Esophagus muscularis mucosa (tissue), 4 donors: ENCODE measurements around the gene ZFHX3.

Source experiments
- EP300 ChIP-seq: sonication (generic); formaldehyde crosslinking; IDR thresholded peaks from one replicate; pipeline ENCODE4 v1.6.1; 2017; ENCODE audit warnings: antibody characterized with exemption
- POLR2A ChIP-seq: fragments of 450-650 bp; IDR thresholded peaks from one replicate; pipeline ENCODE4 v1.6.1; 2017; ENCODE audit warnings: antibody characterized with exemption, moderate library complexity, mild to moderate bottlenecking, low read depth
- TF ChIP-seq, protein P1 (sequence below), 3 experiments: fragments of 200-600 bp in 2 of 3; fragments of 450-650 bp in 1 of 3; sonication (generic) in 2 of 3; IDR thresholded peaks; one replicate each; pipeline ENCODE4 v1.5.1; 2017 to 2019; ENCODE audit warnings: antibody characterized with exemption in 3 of 3, mild to moderate bottlenecking in 2 of 3, moderate library complexity in 1 of 3

DNA sequence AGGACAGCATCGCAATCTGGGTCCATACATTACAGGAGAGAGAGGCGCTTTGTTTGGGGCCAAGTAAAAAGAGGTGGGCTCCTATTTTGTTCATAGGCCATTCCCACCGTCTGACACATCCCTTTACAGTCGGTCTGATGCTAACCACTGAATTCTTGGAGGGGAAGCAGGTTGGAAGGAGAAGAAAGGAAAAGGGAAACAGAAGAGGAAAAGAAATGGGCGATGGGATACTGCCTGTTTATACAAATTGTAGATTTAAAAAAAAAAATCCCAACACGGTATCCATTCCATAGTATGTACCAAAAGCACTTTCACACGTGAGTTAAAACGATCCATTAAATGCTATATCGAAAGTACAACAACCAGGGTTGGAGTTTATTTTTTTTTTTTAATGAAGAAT, 4.0 kb upstream of the ZFHX3 start:
- TF ChIP-seq, protein P1, sequence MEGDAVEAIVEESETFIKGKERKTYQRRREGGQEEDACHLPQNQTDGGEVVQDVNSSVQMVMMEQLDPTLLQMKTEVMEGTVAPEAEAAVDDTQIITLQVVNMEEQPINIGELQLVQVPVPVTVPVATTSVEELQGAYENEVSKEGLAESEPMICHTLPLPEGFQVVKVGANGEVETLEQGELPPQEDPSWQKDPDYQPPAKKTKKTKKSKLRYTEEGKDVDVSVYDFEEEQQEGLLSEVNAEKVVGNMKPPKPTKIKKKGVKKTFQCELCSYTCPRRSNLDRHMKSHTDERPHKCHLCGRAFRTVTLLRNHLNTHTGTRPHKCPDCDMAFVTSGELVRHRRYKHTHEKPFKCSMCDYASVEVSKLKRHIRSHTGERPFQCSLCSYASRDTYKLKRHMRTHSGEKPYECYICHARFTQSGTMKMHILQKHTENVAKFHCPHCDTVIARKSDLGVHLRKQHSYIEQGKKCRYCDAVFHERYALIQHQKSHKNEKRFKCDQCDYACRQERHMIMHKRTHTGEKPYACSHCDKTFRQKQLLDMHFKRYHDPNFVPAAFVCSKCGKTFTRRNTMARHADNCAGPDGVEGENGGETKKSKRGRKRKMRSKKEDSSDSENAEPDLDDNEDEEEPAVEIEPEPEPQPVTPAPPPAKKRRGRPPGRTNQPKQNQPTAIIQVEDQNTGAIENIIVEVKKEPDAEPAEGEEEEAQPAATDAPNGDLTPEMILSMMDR (IDR thresholded peaks at IDR 0.05), result no peak
- TF ChIP-seq POLR2A, result no peak
- TF ChIP-seq EP300, result no peak
